Endodermal cell (in vitro differentiated cells): ENCODE measurements around the gene ZSWIM8. TPM values are rescaled to one million over a fixed set of nuclear protein-coding genes. Genes with fewer than 3 reads are reported as not detected.

Source experiments
- DNase-seq: peaks from one replicate; pipeline ENCODE4 v3.0.0-alpha.2; 2017
- H3K27ac ChIP-seq: 2 replicates; pipeline ENCODE4 v1.5.1; 2013; ENCODE audit warnings: mild to moderate bottlenecking, low read depth, low read length, moderate library complexity
- H3K27me3 ChIP-seq: 2 replicates; pipeline ENCODE4 v1.6.1; 2013; ENCODE audit warnings: mild to moderate bottlenecking, low read length, moderate library complexity; ENCODE audit not compliant: insufficient read depth, control insufficient read depth, poor library complexity, severe bottlenecking
- H3K36me3 ChIP-seq: 2 replicates; pipeline ENCODE4 v1.7.0; 2013; ENCODE audit warnings: mild to moderate bottlenecking, low read length, moderate library complexity; ENCODE audit not compliant: control insufficient read depth, insufficient read depth
- H3K4me1 ChIP-seq: one replicate; pipeline ENCODE4 v1.7.0; 2013; ENCODE audit warnings: low read length; ENCODE audit not compliant: control insufficient read depth, insufficient read depth
- H3K4me3 ChIP-seq: 2 replicates; pipeline ENCODE4 v1.5.1; 2013; ENCODE audit warnings: mild to moderate bottlenecking, low read length, moderate library complexity
- H3K9ac ChIP-seq: 2 replicates; pipeline ENCODE4 v1.6.1; 2013; ENCODE audit warnings: mild to moderate bottlenecking, low read length, moderate library complexity; ENCODE audit not compliant: poor library complexity, severe bottlenecking; ENCODE audit errors: extremely low read depth
- H3K9me3 ChIP-seq: 2 replicates; pipeline ENCODE4 v1.6.1; 2013; ENCODE audit warnings: mild to moderate bottlenecking, low read length, moderate library complexity; ENCODE audit not compliant: control insufficient read depth
- H3K27ac Mint-ChIP-seq: 2 replicates; pipeline ENCODE4 v1.8.0; 2020; ENCODE audit warnings: mixed read lengths
- H3K27me3 Mint-ChIP-seq: 2 replicates; pipeline ENCODE4 v1.8.0; 2021; ENCODE audit warnings: mild to moderate bottlenecking, mixed read lengths; ENCODE audit not compliant: insufficient read depth
- H3K36me3 Mint-ChIP-seq: 2 replicates; pipeline ENCODE4 v1.8.0; 2020; ENCODE audit warnings: low read depth, mixed read lengths
- H3K4me1 Mint-ChIP-seq: 2 replicates; pipeline ENCODE4 v1.8.0; 2020; ENCODE audit warnings: mixed read lengths
- H3K4me3 Mint-ChIP-seq: 2 replicates; pipeline ENCODE4 v1.8.0; 2020; ENCODE audit warnings: mild to moderate bottlenecking, moderate library complexity, mixed read lengths
- H3K9me3 Mint-ChIP-seq: 2 replicates; pipeline ENCODE4 v1.8.0; 2020; ENCODE audit warnings: mild to moderate bottlenecking, mixed read lengths
- CTCF ChIP-seq: fragments of 200-600 bp; sonication (generic); conservative IDR thresholded peaks from 2 replicates; pipeline ENCODE4 v1.5.0; 2021; ENCODE audit warnings: antibody characterized with exemption, mild to moderate bottlenecking
- WGBS, 2 experiments: methylation state at CpG; one replicate each; pipeline versions ENCODE4 v1.1.5 to v1.1.7; 2013; ENCODE audit warnings: missing lambda C conversion rate in 2 of 2, mixed read lengths in 1 of 2; ENCODE audit not compliant: insufficient coverage in 1 of 2, insufficient read length in 1 of 2; 5-methylcytosine and 5-hydroxymethylcytosine counted together
- total RNA-seq, 2 donors: library from RNA; stranded (reverse); fragmentation: NEBNext Ultra II Directional in 1 of 2; extraction: Animal tissue kit (Norgen Biotek cat#: 25700) in 1 of 2; gene quantifications; 2 replicates in 1 of 2; 3 replicates in 1 of 2; pipeline ENCODE4 v1.2.1, GENCODE V29; 2021

ZSWIM8 gene
- total RNA-seq, 2 donors from 2014 or later: 75.9 to 79.8 TPM

GRCh38 chr10:73762915-73763314 is 22.5 kb upstream of the ZSWIM8 start:
- H3K27ac ChIP-seq: no peak overlapping the region
- H3K4me1 ChIP-seq: peaks cover 5% of the 10 kb centered on the region
- Mint-ChIP-seq H3K9me3 (no peaks in the 10 kb centered on the region), H3K4me1 (no peaks in the 10 kb centered on the region), H3K27me3 (no peaks in the 10 kb centered on the region), H3K36me3 (peaks cover 73% of the 10 kb centered on the region), H3K4me3 (no peak overlapping the region), H3K27ac (no peak overlapping the region)
- H3K36me3 ChIP-seq: peaks cover 94% of the 10 kb centered on the region
- 97% methylated on average over 2 of the region's 2 CpGs; no CpG with 5 or more reads in 1 of the 2 experiments for WGBS, 2 experiments
- DNase-seq: no peak
- H3K9me3 ChIP-seq: no peaks in the 10 kb centered on the region
- no peak overlapping the region for H3K4me3 ChIP-seq
- no peaks in the 10 kb centered on the region for H3K27me3 ChIP-seq
- no peak for TF ChIP-seq CTCF
- H3K9ac ChIP-seq: no peak overlapping the region

DNA sequence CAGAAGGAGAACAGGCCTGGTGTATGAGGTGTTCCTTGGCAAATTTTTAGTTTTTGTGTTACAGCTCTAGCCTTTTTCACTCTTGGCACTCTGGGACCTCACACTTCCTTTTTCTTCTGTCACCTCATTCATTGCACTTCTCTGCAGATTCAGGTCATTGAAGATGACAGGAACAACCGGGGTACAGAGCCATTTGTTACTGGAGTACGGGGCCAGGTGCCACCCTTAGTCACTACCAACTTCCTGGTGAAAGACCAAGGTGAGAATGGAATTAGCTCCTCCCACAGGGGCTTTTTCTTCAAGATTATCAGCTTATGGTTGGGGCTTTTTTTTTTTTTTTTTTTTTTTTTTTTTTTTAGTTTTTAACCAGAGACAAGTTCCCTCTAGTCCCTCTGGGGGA is 22.1 kb upstream of the ZSWIM8 start:
- no peaks in the 10 kb centered on the region for H3K27me3 Mint-ChIP-seq
- peaks cover 97% of the 10 kb centered on the region for H3K36me3 ChIP-seq

GRCh38 chr10:73765066-73765465 is 20.3 kb upstream of the ZSWIM8 start:
- Mint-ChIP-seq H3K4me1 (no peaks in the 10 kb centered on the region), H3K36me3 (peaks cover 84% of the 10 kb centered on the region), H3K9me3 (no peaks in the 10 kb centered on the region), H3K27ac (no peak overlapping the region), H3K4me3 (no peak overlapping the region), H3K27me3 (no peaks in the 10 kb centered on the region)
- H3K4me3 ChIP-seq: no peak overlapping the region
- H3K9ac ChIP-seq: no peak overlapping the region
- H3K36me3 ChIP-seq: peaks cover 97% of the 10 kb centered on the region
- H3K27ac ChIP-seq: no peak overlapping the region
- no peak for TF ChIP-seq CTCF
- WGBS, 2 experiments: 94 to 100% methylated on average over 5 to 6 of the region's 6 CpGs
- H3K9me3 ChIP-seq: no peaks in the 10 kb centered on the region
- H3K4me1 ChIP-seq: no peaks in the 10 kb centered on the region
- H3K27me3 ChIP-seq: no peaks in the 10 kb centered on the region
- no peak for DNase-seq

More for the DNA sequence above, 22.1 kb upstream of the ZSWIM8 start:
- Histone ChIP-seq H3K4me3 (no peak overlapping the region), H3K27ac (no peak overlapping the region), H3K4me1 (peaks cover 5% of the 10 kb centered on the region), H3K27me3 (no peaks in the 10 kb centered on the region), H3K9me3 (no peaks in the 10 kb centered on the region), H3K9ac (no peak overlapping the region)
- no peak for DNase-seq
- Mint-ChIP-seq H3K4me3 (no peak overlapping the region), H3K4me1 (no peaks in the 10 kb centered on the region), H3K36me3 (peaks cover 74% of the 10 kb centered on the region), H3K9me3 (no peaks in the 10 kb centered on the region), H3K27ac (no peak overlapping the region)
- no peak for TF ChIP-seq CTCF
- WGBS, 2 experiments: 92% methylated on average over 2 of the region's 2 CpGs; no CpG with 5 or more reads in 1 of the 2 experiments
